Muscle of leg (tissue), 16 donors: ENCODE results near the gene ARHGAP23. TPM values are rescaled to one million over a fixed set of nuclear protein-coding genes. Genes with fewer than 3 reads are reported as not detected.

ENCODE experiments used
- DNase-seq: peaks from one replicate; pipeline ENCODE4 v3.0.0; 2013
- H3K27ac ChIP-seq: one replicate; pipeline ENCODE4 v1.5.1; 2013; ENCODE audit warnings: mild to moderate bottlenecking, low read length, control low read depth
- H3K27me3 ChIP-seq: one replicate; pipeline ENCODE4 v1.6.1; 2013; ENCODE audit warnings: low read length; ENCODE audit not compliant: control insufficient read depth, insufficient read depth
- H3K36me3 ChIP-seq: one replicate; pipeline ENCODE4 v1.6.1; 2013; ENCODE audit warnings: low read length; ENCODE audit not compliant: control insufficient read depth, insufficient read depth
- H3K4me1 ChIP-seq: one replicate; pipeline ENCODE4 v1.6.1; 2013; ENCODE audit warnings: low read length; ENCODE audit not compliant: control insufficient read depth, insufficient read depth
- H3K4me3 ChIP-seq: one replicate; pipeline ENCODE4 v1.5.1; 2013; ENCODE audit warnings: low read length, control low read depth
- H3K9me3 ChIP-seq: replicated peaks from 2 replicates; pipeline ENCODE4 v1.6.1; 2013; ENCODE audit warnings: low read depth, low read length; ENCODE audit not compliant: control insufficient read depth
- WGBS: methylation state at CpG from one replicate; pipeline ENCODE4 v1.1.5; 2013; ENCODE audit warnings: missing lambda C conversion rate; ENCODE audit not compliant: insufficient coverage; 5-methylcytosine and 5-hydroxymethylcytosine counted together
- long read RNA-seq, 11 donors: transcript quantifications; one replicate each; lab custom pipeline, GENCODE V29; 2026
- polyA plus RNA-seq, 8 donors: library from polyadenylated mRNA; unstranded; fragments of 120-200 nt; gene quantifications; one replicate each; pipeline versions ENCODE4 v1.2.1 to v1.2.3, GENCODE V29; 2013; ENCODE audit warnings: inconsistent platforms in 1 of 8, low replicate concordance in 1 of 8; ENCODE audit not compliant: insufficient read length in 8 of 8, insufficient read depth in 1 of 8
- total RNA-seq: library from RNA; stranded (reverse); fragments of 120-200 nt; gene quantifications from one replicate; pipeline ENCODE4 v1.2.4, GENCODE V29; 2013

ARHGAP23 gene
- total RNA-seq (17.1 TPM), polyA plus RNA-seq (10 to 100 TPM; 29.3 to 44.2 (median 37.6) TPM)
- long read RNA-seq, donor 1, result 0 reads
- long read RNA-seq, donor 2, result 0 reads
- long read RNA-seq, donor 3, partial matches to known transcripts, result 0 of 1 reads
- long read RNA-seq, donor 3, other reads (novel, unspliced or antisense), result 0 of 1 reads
- long read RNA-seq, donor 4, partial matches to known transcripts, result 8 of 8 reads
- long read RNA-seq, donor 4, other reads (novel, unspliced or antisense), result 0 of 8 reads
- long read RNA-seq, donor 5, partial matches to known transcripts, result 5 of 11 reads
- long read RNA-seq, donor 5, other reads (novel, unspliced or antisense), result 6 of 11 reads
- long read RNA-seq, donor 6, result 0 reads
- long read RNA-seq, donor 7, partial matches to known transcripts, result 12 of 12 reads
- long read RNA-seq, donor 7, other reads (novel, unspliced or antisense), result 0 of 12 reads
- long read RNA-seq, donor 8, result 0 reads
- long read RNA-seq, donor 9, partial matches to known transcripts, result 10 of 11 reads
- long read RNA-seq, donor 9, other reads (novel, unspliced or antisense), result 0 of 11 reads
- long read RNA-seq, donor 10, partial matches to known transcripts, result 12 of 12 reads
- long read RNA-seq, donor 10, other reads (novel, unspliced or antisense), result 0 of 12 reads
- long read RNA-seq, donor 11, result 0 reads

- no peaks in the 10 kb centered on the region for H3K36me3 ChIP-seq
- peak within 1 kb of the TSS; percentile 93 for H3K27ac ChIP-seq
- peak; percentile 60 for DNase-seq
- no peaks in the 10 kb centered on the region for H3K9me3 ChIP-seq
- H3K4me3 ChIP-seq, result peak within 1 kb of the TSS; percentile 82
- no peaks in the 10 kb centered on the region for H3K27me3 ChIP-seq
- under 1% methylated on average over 34 of the region's 46 CpGs for WGBS
- H3K4me1 ChIP-seq, result peaks cover 58% of the 10 kb centered on the region
These were observed at the start of gene ARHGAP23 for GRCh38 chr17:38428112-38428642. Gene ARHGAP23, plus strand, starts transcription at chr17:38428464. Its CDS starts 22 bp downstream, at chr17:38428486.

GRCh38 chr17:38379448-38379847 is 48.8 kb upstream of the ARHGAP23 start:
- no CpG with 5 or more reads among the region's 1 CpG for WGBS
- no peaks in the 10 kb centered on the region for H3K9me3 ChIP-seq
- H3K27ac ChIP-seq, result no peak overlapping the region
- no peaks in the 10 kb centered on the region for H3K4me1 ChIP-seq
- no peak overlapping the region for H3K4me3 ChIP-seq
- no peaks in the 10 kb centered on the region for H3K27me3 ChIP-seq
- H3K36me3 ChIP-seq, result peaks cover 36% of the 10 kb centered on the region
- DNase-seq, result no peak

- no peaks in the 10 kb centered on the region for H3K27me3 ChIP-seq
- H3K27ac ChIP-seq, result no peak overlapping the region
- no peaks in the 10 kb centered on the region for H3K9me3 ChIP-seq
- H3K36me3 ChIP-seq, result peaks cover 52% of the 10 kb centered on the region
- no CpG with 5 or more reads among the region's 4 CpGs for WGBS
- DNase-seq, result no peak
- no peak overlapping the region for H3K4me3 ChIP-seq
- no peaks in the 10 kb centered on the region for H3K4me1 ChIP-seq
These were observed 33.2 kb upstream of the ARHGAP23 start for GRCh38 chr17:38395090-38395489.

GRCh38 chr17:38397227-38397626 is 31.0 kb upstream of the ARHGAP23 start:
- no peak overlapping the region for H3K4me3 ChIP-seq
- no peak overlapping the region for H3K27ac ChIP-seq
- no peak for DNase-seq
- H3K4me1 ChIP-seq, result no peaks in the 10 kb centered on the region
- 100% methylated on average over 1 of the region's 2 CpGs for WGBS
- no peaks in the 10 kb centered on the region for H3K9me3 ChIP-seq
- no peaks in the 10 kb centered on the region for H3K27me3 ChIP-seq
- peaks cover 74% of the 10 kb centered on the region for H3K36me3 ChIP-seq

- Histone ChIP-seq H3K4me3 (no peak overlapping the region), H3K27me3 (no peaks in the 10 kb centered on the region), H3K9me3 (no peaks in the 10 kb centered on the region), H3K27ac (no peak overlapping the region), H3K36me3 (peaks cover 78% of the 10 kb centered on the region), H3K4me1 (peaks cover 2% of the 10 kb centered on the region)
- DNase-seq, result no peak
- 50% methylated on average over 1 of the region's 6 CpGs for WGBS
These were observed 28.0 kb upstream of the ARHGAP23 start for GRCh38 chr17:38400286-38400685.

GRCh38 chr17:38401459-38401858 is 26.8 kb upstream of the ARHGAP23 start:
- peaks cover 67% of the 10 kb centered on the region for H3K36me3 ChIP-seq
- 72% methylated on average over 3 of the region's 4 CpGs for WGBS

GRCh38 chr17:38402897-38403296 is 25.4 kb upstream of the ARHGAP23 start:
- no peaks in the 10 kb centered on the region for H3K27me3 ChIP-seq
- H3K36me3 ChIP-seq, result peaks cover 53% of the 10 kb centered on the region
- WGBS, result 84% methylated on average over 4 of the region's 5 CpGs
- no peak overlapping the region for H3K4me3 ChIP-seq
- H3K9me3 ChIP-seq, result no peaks in the 10 kb centered on the region
- H3K27ac ChIP-seq, result no peak overlapping the region
- H3K4me1 ChIP-seq, result peaks cover 2% of the 10 kb centered on the region
- no peak for DNase-seq

More at GRCh38 chr17:38401459-38401858, 26.8 kb upstream of the ARHGAP23 start:
- no peak for DNase-seq
- no peak overlapping the region for H3K27ac ChIP-seq
- H3K4me3 ChIP-seq, result no peak overlapping the region
- H3K4me1 ChIP-seq, result peaks cover 2% of the 10 kb centered on the region
- no peaks in the 10 kb centered on the region for H3K9me3 ChIP-seq
- H3K27me3 ChIP-seq, result no peaks in the 10 kb centered on the region

GRCh38 chr17:38403491-38403890 is 24.8 kb upstream of the ARHGAP23 start:
- no CpG with 5 or more reads among the region's 4 CpGs for WGBS
- H3K36me3 ChIP-seq, result peaks cover 49% of the 10 kb centered on the region
- H3K4me3 ChIP-seq, result no peak overlapping the region
- peaks cover 2% of the 10 kb centered on the region for H3K4me1 ChIP-seq
- H3K9me3 ChIP-seq, result no peaks in the 10 kb centered on the region
- no peaks in the 10 kb centered on the region for H3K27me3 ChIP-seq
- DNase-seq, result peak; percentile 79
- H3K27ac ChIP-seq, result no peak overlapping the region

GRCh38 chr17:38404174-38404943 is 23.9 kb upstream of the ARHGAP23 start:
- Histone ChIP-seq H3K4me1 (peaks cover 2% of the 10 kb centered on the region), H3K4me3 (no peak overlapping the region), H3K9me3 (no peaks in the 10 kb centered on the region), H3K27ac (peak overlapping the region; percentile 7), H3K27me3 (no peaks in the 10 kb centered on the region), H3K36me3 (peaks cover 42% of the 10 kb centered on the region)
- DNase-seq, result no peak
- 87% methylated on average over 5 of the region's 16 CpGs for WGBS
